HG03565 (cell line): ENCODE data around the gene SUPT4H1.
"Not testable (repeated sequence)": the region's sequence is repeated elsewhere in the genome, so short reads cannot be mapped to it uniquely, and the experiment has no call there.

Experiments
- ATAC-seq: cut with Tn5 transposase; IDR thresholded peaks from one replicate; pipeline ENCODE4 v1.9.1; 2021; ENCODE audit warnings: mild to moderate bottlenecking, moderate library complexity; ENCODE audit not compliant: unreplicated experiment

Gene SUPT4H1

DNA sequence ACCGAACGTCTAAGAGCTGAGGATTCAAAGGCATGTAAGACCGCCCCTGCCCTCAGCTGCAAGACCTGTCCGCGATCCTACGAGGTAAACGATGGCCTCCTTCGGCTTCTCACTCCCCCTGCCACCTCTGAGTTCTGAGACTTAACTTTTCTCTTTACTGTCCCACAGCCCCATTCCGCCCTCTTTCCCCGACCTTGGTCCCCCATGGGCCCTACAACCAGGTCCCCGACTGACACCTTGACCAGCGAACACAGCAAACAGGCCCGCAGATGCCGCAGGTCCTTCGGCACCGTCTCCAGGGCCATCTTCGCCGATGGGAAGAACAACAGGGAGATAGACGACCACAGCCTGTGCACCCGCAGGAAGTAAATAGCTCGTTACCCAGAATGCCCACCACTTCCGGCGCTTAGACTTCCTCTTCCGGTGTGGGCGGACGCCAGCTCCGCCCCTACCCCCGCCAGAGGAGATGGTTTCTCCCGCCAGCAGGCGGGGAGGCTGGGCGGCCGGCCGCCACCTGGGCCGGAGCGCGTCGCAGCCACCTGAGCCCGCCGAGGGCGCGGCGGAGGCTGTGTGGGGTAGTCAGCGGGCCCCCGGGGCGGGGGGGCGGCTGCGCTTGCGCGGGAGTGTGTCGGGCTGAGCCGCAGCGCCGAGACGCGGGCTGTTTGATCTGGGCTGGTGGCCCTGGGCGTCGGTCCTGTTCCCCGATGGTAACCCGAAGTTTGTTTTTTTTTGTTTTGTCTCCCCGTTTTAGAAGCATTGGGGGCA is at the start of gene SUPT4H1:
Gene SUPT4H1, minus strand, starts transcription at position 371 of the 765 bp plus-strand sequence. Its CDS starts 66 bp downstream, at position 305.
- ATAC-seq = peak; percentile 80

DNA sequence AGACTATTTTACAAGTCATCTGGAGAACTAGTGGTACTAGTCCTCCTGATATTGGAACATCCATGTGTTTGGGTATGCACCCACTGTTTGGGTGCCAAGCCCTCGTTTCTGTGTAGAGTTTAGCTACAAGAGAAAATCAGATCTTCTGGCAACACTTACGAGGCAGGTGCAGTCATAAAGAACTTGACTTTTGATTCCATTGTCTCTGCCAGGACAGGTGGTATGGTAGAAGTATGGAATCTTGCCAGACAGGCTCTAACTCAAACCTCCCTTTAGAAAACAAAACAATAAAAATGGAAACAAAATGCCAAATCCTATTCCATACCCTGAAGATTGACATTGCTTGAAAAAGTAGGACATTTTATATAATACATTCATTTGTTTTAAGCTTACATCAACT is 49.3 kb upstream of the SUPT4H1 start:
- no peak for ATAC-seq

DNA sequence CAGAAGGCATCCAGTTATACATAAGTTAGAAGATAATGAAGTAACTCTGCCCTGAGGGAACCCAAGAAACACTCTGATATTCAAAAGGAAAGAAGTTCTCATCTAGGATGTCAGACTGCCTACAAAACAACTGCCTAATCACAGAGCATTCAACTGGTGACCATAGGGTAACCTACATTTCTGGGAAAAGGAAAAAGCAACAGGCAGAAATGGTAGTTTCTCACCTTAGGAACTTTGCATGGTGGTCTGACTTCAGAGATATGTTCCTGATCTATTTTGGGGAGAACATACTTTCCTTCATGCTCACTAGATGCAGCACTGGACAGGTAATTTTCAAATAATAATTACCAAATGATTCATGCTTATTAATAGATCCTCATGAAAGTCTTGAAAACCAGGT is 48.8 kb upstream of the SUPT4H1 start:
- ATAC-seq = no peak

DNA sequence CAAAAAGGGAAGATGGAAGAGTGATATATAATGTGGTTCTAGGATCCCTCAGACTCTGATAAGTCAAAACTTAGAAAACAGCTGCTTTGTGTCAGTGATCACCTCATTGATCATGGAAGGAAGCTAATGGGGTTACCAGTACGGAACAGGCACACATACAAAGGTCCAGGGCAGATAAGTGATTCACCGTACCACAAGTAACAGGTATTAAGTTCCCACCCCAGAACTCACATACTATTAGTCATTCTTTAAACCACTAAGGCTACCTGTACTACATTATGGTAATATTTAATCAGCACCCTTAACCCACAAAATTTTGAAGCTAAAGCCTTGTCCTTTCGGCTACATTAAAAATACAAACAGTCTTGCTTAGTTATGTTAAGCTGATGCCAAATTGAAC is 48.0 kb upstream of the SUPT4H1 start:
- no peak for ATAC-seq

DNA sequence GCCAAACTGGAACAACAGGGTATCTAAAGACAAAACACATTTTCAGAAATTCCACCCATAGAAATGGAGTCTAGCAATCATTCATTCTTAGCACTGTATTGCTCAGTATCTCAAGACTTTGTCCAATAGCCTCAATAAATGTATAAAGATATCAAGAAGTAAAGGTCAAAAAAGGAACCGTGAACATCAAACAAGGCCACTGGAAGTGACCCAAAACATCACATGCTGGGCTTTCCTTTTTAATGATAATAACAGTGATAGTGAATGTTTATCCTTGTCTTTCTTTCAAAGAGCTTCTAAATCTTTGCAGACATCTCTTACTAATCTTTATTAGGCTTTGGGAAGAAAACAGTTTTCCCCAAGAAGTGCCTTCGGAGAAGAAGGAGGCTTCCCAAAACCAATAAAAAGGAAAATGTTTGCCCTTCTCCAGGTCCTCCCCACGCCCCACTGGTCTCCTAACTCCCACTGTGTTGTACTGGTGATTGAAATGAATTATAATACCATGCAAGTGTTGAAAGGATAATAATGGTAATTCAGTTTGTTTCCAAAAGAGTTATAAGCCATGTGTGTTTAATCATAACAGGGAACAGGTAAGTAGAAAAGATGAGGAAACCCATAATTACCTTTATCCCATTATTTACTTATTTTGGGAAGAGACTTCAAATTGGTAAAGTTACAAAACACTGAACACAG is 46.7 kb upstream of the SUPT4H1 start:
- ATAC-seq = no peak

DNA sequence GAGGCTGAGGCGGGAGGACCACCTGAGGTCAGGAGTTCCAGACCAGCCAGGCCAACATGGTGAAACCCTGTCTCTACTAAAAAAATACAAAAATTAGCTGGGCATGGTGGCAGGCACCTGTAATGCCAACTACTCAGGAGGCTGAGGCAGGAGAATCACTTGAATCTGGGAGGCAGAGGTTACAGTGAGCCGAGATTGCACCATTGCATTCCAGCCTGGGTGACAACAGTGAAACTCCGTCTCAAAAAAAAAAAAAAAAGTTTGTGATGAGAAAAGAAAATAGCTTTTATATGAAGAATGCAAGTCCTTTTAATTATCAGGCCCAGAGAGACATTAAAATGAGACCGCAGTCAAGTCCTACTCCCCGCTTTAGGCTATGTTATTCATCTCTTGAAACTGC is 45.4 kb upstream of the SUPT4H1 start:
- not testable (repeated sequence) for ATAC-seq

DNA sequence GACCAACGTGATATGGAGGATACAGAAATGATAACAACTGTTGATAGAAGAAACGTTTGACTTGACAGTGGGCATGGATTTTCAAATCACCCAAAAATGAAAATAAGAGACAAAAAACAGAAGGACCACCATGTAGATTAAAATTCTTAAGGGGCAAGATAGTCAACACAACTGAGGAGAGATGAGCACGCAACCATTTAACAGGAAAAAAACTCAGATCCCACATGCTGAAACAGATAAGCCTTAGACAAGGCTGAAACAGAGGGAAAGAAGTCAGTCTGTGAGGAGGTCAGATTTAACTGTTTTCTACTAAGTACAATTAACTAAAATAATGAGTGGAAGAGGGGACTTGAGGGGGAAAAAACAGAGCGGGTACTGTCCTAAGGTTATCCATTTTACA is 44.2 kb upstream of the SUPT4H1 start:
- no peak for ATAC-seq

DNA sequence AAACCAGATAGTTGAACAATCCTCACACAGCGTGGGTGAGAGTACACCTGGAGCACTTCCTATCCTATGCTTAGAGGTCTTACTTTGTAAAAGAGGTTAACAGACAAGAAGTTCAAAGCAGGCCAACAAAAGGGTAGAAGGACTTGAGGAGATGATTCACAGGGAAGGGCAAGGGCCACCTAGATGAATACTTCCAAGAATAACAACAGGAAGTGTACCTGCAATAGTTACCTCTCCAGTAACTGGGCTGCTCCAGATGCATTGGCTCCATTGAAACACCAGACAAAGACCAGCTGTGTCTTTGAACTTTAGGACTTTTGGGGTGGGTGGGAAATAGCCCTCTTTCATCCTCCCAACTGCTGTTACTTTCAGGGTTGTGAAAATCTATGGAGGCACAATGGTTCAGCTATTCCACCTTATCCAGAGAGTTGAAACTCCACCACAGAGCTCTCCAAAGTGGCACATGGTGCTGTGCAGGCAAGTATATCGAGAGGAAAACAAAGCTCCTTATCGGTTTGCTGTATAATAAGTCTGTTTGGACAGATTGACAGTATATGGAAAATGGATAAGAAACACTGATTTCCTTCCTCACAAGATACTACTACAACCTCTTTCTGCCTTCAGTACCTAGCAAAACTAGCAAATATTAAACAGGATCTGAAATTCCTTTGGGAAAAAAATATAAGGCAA is 42.7 kb upstream of the SUPT4H1 start:
- ATAC-seq = no peak

DNA sequence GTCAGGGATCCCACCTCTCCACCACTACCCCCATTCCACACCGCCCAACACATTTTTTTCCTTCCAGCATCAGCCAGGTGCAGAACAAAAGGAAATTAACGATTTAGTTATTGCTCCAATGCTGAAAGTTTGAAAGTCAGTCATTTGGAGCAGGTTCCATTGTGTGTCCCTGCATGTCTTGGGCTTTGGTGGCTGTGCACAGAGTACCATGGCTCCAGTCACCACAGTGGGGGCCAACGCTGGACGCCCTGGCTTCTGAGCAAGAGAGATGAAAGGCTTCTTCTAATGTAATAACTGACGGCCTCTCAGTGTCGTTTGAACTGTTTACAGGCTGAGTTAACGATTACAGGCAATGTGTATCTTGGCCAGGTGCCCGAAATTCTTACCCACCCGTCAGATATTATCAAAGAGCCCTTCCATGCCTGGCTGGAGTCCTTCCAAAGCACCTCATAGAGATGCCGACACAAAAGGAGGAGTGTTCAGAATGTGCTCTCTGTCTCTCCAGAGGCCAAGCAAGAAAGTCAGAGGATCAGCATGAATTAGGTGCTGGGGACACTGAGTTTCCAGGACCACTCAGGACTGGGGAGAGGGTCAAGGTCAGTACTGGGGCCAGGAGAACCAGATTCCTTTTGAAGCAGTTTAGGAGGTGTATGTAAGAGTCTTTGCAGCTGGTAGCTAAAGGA is 39.4 kb upstream of the SUPT4H1 start:
- no peak for ATAC-seq

DNA sequence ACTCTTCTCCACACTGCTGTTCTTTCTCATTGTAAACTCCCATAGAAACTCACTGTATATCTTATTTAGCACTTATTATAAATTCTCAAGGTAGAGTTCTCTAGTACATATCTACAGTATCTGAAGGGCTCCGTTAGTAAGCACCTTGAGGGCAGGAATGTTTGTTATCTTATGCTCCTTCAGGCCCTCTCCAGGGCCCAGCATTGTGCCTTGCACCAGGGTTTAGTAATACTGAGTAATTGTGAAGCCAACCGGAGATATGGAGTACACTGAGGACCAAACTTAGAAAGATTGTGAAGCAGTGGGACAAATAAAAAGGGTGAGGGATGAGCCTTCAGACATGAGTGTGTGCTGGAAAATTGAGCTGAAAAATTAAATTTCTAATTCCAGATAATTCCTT is 38.9 kb upstream of the SUPT4H1 start:
- no peak for ATAC-seq

DNA sequence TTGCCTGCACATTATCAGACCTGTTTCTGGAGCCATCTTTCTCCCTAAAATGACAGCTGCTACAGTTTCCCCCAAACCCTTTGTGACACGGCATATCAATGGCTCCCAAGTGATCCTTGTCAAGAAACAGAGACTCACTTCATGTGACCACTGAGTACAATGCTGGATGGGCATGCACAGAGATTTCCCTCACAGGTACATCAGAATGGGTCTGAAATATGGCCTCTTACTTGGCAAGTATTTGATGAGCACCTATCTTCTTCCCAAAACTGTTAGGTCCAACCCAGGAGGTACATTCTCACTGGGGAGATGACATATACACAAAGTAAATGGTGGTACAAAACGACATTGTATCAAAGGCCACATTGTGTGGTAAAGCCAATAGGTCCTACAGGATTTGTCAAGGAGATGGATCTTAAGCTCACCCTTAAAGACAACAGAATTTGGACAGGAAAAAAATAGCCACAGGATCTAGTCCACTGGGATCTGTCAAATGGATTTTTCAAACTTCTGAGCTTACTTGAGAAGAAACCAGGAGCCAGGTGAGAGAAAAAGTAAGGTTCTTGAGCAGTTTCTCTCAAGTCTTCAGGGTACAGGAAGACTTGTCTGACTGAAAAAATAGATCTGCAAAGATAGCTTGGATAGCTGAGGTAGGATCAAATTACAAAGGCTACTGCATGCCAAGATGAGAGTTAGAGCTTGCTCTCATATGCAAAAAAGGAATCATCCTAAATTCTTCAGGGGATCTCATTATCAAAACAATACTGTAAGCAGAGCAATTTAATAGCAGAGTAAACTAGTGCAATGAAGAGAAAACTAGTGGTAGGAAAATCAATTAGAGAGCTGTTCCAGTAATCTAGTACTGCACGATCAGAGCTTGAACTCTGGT is 36.5 kb upstream of the SUPT4H1 start:
- ATAC-seq = no peak

DNA sequence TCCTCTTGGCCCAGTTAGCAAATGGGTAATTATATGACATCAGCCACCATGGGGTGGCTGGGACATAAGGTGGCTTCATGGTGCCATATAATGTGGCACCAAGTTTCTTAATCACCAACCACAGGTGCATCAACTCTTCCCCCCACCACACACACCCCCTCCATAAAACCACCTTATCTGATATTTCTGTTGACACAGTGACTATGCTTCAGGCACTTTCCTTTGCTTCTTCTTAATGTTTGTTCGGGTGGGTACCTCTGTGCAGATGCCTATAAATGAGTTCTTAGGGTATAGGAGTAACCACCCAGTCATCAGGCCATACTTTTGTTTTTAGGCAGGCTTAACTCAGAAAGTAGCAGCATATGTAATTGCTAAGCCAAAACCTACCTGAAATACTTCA is 35.8 kb upstream of the SUPT4H1 start:
- no peak for ATAC-seq

DNA sequence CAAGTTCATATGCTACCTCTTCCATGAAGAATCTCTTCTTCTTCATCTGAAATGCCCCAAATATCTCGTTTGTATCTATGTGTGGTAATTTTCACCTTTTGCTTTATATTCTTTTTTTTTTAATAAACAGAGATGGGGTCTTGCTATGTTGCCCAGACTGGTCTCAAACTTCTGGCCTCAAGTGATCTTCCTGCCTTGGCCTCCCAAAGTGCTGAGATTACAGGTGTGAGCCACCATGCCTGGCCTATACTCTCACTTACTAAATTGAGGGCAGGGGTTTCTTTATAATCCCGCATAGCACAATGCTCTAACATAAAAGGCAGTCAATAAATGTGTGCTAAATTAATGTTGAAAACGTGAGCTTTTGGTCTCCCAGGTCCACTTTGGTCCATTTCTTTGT is 34.7 kb upstream of the SUPT4H1 start:
- no peak for ATAC-seq

DNA sequence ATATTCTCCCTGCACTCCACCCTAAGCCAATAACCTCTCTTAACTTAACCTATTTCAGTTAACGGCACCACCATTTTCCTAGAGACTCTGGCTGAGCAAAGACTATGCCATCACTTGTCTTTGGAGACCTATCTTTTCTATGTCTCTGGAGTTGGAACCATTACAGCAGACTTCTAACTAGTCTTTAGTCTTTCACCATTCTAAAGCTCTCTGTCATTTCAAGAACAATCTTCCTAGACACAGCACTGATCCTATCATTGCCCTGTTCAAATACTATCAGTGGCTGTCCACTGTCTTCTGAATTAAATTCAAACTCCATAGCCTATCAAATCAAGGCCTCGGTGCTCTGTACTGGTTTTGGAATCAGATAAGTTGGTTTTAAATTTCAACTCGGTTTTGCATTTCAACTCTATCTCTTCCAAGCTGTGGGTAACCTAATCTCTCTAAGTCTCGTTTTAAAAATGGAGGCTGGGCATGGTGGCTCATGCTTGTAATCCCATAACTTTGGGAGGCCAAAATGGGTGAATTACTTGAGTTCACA is 33.4 kb upstream of the SUPT4H1 start:
- ATAC-seq = no peak

DNA sequence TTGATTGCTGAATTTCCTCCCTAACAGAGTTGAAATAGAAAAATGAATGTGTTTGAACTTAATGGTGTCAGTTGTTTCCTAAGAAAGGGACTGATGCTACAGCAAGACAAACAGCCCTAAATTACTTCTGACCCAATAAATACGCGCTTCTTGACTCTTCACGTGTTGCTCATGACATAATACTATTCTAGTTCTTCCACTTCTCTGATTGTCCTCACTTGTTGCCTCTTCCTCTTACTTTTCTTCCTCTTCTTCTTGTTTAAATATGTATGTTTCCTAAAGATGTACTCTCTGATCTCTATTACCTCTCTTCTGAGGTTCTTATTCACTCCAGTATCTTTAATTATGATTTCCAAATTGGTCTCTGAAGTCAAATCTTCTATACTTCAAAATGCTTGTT is 32.9 kb upstream of the SUPT4H1 start:
- ATAC-seq = no peak

DNA sequence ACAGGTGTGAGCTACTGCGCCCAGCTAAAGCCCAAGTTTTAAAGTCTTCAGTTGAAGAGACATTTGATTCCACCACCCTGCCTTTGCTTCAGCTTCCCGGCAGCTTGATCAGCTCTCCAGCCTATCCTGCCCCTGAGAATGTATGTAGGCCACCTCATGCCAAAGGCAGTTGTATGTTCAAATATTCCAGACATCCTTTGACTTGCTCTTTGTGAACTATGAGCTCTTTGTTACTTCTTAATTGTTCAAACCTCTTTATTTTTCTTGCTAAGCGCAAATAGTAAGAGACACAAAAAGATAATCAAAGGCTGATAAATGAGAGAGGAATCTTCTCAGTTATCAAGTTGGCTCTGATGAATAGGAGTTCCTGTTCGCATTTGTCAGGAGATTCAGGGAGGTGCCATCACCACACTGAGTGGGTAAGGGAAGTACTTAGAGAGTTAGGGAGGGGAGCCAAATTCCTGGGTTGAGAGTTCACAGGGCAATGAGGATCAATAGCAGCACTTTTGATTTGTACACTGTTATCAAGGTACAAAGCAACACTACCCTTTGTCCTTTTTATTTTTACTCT is 32.0 kb upstream of the SUPT4H1 start:
- no peak for ATAC-seq

DNA sequence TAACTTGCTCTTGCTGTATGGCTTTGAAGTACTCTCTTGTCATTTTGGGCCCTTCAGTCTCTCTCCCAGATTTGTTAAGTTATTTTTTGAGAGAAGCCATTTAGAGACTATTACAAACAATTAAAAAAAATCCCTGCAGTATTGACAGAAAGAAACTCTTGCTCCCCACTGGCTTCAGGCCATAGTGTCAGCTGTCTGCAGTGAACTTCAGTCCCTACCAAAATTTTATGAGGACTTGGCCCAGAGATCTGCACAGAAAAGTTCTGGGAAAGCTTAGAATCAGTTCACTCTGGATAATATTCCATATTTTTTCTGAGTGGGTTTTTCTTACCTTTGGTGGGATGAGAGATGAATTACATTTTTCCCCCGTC is 30.9 kb upstream of the SUPT4H1 start:
- no peak for ATAC-seq

DNA sequence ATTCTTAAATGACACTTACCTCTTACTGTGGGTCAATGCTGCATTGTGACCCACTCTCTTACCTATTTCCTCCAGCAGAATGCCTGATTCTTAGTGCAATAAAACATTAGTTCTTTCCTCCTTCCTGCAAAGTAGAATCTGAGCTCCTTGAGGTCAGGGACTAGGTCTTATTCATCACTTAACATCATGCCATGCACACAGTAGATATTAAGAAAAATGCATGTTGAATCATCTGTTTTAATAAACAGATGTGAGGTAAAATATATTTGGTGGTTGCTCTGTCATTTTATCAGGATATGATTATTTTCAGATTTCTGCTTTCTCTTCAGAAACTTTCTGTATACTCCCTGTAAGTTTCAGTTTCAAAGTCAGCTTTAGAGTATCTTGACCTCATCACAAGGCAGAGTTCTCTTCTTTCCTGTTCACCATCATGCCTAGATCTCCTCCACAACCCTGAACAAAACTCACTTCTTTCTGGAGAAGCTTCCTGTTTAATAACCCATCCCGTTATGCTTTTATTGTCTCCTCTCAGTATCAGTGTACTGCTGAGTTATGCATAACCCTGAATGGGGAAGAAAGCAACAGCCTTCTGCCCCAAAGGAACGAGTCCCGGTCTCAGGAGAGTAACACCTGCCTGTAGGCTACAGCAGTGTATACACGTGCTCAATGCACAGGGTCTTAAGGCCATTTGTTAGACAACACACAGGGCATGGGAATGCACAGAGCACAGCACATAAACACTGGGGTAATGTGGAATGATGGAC is 30.3 kb upstream of the SUPT4H1 start:
- peak; percentile 45 for ATAC-seq
